CD14-positive monocyte (primary cell): ENCODE data around the gene SSBP3. TPM values are rescaled to one million over a fixed set of nuclear protein-coding genes. Genes with fewer than 3 reads are reported as not detected.

Experiments used
- DNase-seq, 3 donors: peaks; one replicate each; pipeline ENCODE4 v3.0.0-alpha.2; 2011 to 2022
- H2AFZ ChIP-seq: 2 replicates; pipeline ENCODE4 v1.6.0; 2012; ENCODE audit warnings: mild to moderate bottlenecking, low read depth, low read length, inconsistent platforms; ENCODE audit not compliant: insufficient read depth, poor library complexity, severe bottlenecking
- H3K27ac ChIP-seq, 2 donors: 1 replicate in 1 of 2; 2 replicates in 1 of 2; pipeline ENCODE4 v1.5.1; 2012 to 2013; ENCODE audit warnings: low read length in 2 of 2, control low read depth in 1 of 2, inconsistent platforms in 1 of 2, low read depth in 1 of 2, mild to moderate bottlenecking in 1 of 2
- H3K27me3 ChIP-seq, 2 donors: one replicate each; pipeline versions ENCODE4 v1.6.0 to v1.6.1; 2011 to 2013; ENCODE audit warnings: low read length in 2 of 2; ENCODE audit not compliant: control insufficient read depth in 2 of 2, insufficient read depth in 2 of 2
- H3K36me3 ChIP-seq, 2 donors: replicated peaks in 1 of 2; 1 replicate in 1 of 2; 2 replicates in 1 of 2; pipeline versions ENCODE4 v1.5.1 to v1.6.1; 2012 to 2013; ENCODE audit warnings: low read length in 2 of 2, control low read depth in 1 of 2, inconsistent platforms in 1 of 2, mild to moderate bottlenecking in 1 of 2; ENCODE audit not compliant: insufficient read depth in 2 of 2, control insufficient read depth in 1 of 2
- H3K4me1 ChIP-seq, 2 donors: 1 replicate in 1 of 2; 2 replicates in 1 of 2; pipeline versions ENCODE4 v1.5.1 to v1.6.1; 2012 to 2013; ENCODE audit warnings: low read length in 2 of 2, control low read depth in 1 of 2, inconsistent platforms in 1 of 2, mild to moderate bottlenecking in 1 of 2, moderate library complexity in 1 of 2; ENCODE audit not compliant: insufficient read depth in 2 of 2, control insufficient read depth in 1 of 2
- H3K4me2 ChIP-seq: replicated peaks from 2 replicates; pipeline ENCODE3; 2012; ENCODE audit warnings: low read length, moderate library complexity, mild to moderate bottlenecking; ENCODE audit not compliant: poor library complexity, severe bottlenecking; ENCODE audit errors: extremely low read depth
- H3K4me3 ChIP-seq, 3 experiments: fragments of 200-600 bp in 1 of 3; sonication (generic) in 1 of 3; replicated peaks in 1 of 3; 1 replicate in 2 of 3; 2 replicates in 1 of 3; pipeline ENCODE4 v1.5.1; 2011 to 2013; ENCODE audit warnings: low read length in 3 of 3, mild to moderate bottlenecking in 3 of 3, control low read depth in 2 of 3, low read depth in 2 of 3, inconsistent platforms in 1 of 3, moderate library complexity in 1 of 3
- H3K79me2 ChIP-seq: 2 replicates; pipeline ENCODE4 v1.6.0; 2012; ENCODE audit warnings: mild to moderate bottlenecking, control low read depth, inconsistent platforms, low read length, moderate library complexity; ENCODE audit not compliant: insufficient read depth
- H3K9ac ChIP-seq: 2 replicates; pipeline ENCODE4 v1.6.0; 2017; ENCODE audit warnings: low read length, mild to moderate bottlenecking; ENCODE audit not compliant: insufficient read depth, poor library complexity, severe bottlenecking
- H3K9me3 ChIP-seq, 2 donors: replicated peaks in 1 of 2; 1 replicate in 1 of 2; 2 replicates in 1 of 2; pipeline versions ENCODE4 v1.5.1 to v1.6.1; 2012 to 2013; ENCODE audit warnings: low read length in 2 of 2, control low read depth in 1 of 2; ENCODE audit not compliant: control insufficient read depth in 1 of 2, insufficient read depth in 1 of 2
- H4K20me1 ChIP-seq: 2 replicates; pipeline ENCODE4 v1.6.0; 2012; ENCODE audit warnings: mild to moderate bottlenecking, low read length, control low read depth, moderate library complexity; ENCODE audit not compliant: insufficient read depth
- H3K27ac Mint-ChIP-seq, 7 donors: one replicate each; pipeline ENCODE4 v1.8.0; 2020; ENCODE audit warnings: mild to moderate bottlenecking in 7 of 7, mixed read lengths in 7 of 7, moderate library complexity in 6 of 7, inconsistent platforms in 2 of 7
- H3K27me3 Mint-ChIP-seq, 3 donors: one replicate each; pipeline ENCODE4 v1.8.0; 2021 to 2022; ENCODE audit warnings: low read depth in 3 of 3, mild to moderate bottlenecking in 3 of 3, mixed read lengths in 3 of 3, moderate library complexity in 3 of 3, inconsistent platforms in 1 of 3
- H3K36me3 Mint-ChIP-seq, 2 donors: one replicate each; pipeline ENCODE4 v1.8.0; 2020; ENCODE audit warnings: mixed read lengths in 2 of 2, inconsistent platforms in 1 of 2, mild to moderate bottlenecking in 1 of 2
- H3K4me1 Mint-ChIP-seq: one replicate; pipeline ENCODE4 v1.8.0; 2020; ENCODE audit warnings: mild to moderate bottlenecking, mixed read lengths
- H3K4me3 Mint-ChIP-seq, 2 donors: one replicate each; pipeline ENCODE4 v1.8.0; 2020; ENCODE audit warnings: mild to moderate bottlenecking in 2 of 2, mixed read lengths in 2 of 2, moderate library complexity in 1 of 2
- H3K9me3 Mint-ChIP-seq, 7 donors: one replicate each; pipeline ENCODE4 v1.8.0; 2020 to 2022; ENCODE audit warnings: mixed read lengths in 7 of 7, mild to moderate bottlenecking in 6 of 7, moderate library complexity in 6 of 7, inconsistent platforms in 2 of 7
- CTCF ChIP-seq: fragments of 200-600 bp; IDR thresholded peaks from one replicate; pipeline ENCODE4 v1.8.0; 2022; ENCODE audit warnings: antibody characterized with exemption, mild to moderate bottlenecking
- WGBS: methylation state at CpG from one replicate; pipeline ENCODE4 v1.1.5; 2013; ENCODE audit warnings: missing lambda C conversion rate; ENCODE audit not compliant: insufficient coverage; 5-methylcytosine and 5-hydroxymethylcytosine counted together
- intact Hi-C, 2 donors: fragments of 100-400 bp; cut with micrococcal nuclease; formaldehyde crosslinking; loops; one replicate each; pipeline versions ENCODE4 v1.15.0 to v1.15.1; 2023
- polyA plus RNA-seq, 3 donors: library from polyadenylated mRNA; depleted of rRNA in 1 of 3; unstranded in 2 of 3; stranded (reverse) in 1 of 3; fragments of 300-500 nt in 2 of 3; fragments of >200 nt in 1 of 3; fragmentation: Illumina TruSeq in 2 of 3; gene quantifications; 1 replicate in 2 of 3; 2 replicates in 1 of 3; pipeline ENCODE4 v1.2.3, GENCODE V29; 2012 to 2021

The SSBP3 gene
- polyA plus RNA-seq, 3 donors: 4.1 to 30.7 (median 4.3) TPM

DNA sequence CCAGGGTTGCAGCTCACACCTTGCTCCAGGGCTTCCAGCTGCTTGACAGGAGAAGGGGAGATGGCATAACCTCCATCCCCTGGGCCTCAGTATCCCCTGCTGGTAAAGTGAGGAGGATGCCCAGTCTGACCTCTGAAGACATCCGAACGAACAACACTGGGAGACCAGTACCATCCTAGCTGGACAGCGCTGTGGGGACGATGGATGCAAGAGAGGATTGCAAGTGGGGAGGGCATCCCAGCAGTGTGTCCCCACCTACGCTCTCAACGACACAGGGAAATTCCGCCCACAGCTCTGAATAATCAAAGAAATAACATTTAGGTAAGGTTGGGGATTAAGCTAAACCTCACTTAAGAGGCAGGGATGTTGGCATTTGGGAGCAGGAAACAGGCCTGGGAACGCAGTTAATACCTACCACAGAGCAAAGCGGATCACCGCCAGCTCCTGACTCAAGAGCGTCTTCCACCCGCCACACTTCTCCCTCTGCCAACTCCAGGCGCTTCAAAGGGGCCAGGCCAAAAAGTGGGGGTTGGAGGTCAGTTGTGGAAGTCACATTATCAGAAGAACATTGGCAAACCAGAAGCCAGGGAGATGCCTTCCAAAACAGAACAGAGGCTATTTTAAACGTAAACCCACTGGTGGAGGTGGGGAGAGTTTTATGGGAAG is 47.6 kb downstream of the SSBP3 start:
- Mint-ChIP-seq H3K4me1 (peaks cover 21% of the 10 kb centered on the region), H3K4me3 (no peak overlapping the region), H3K27ac (no peak overlapping the region), H3K27me3 (peaks cover 2 to 19% (median 6%) of the 10 kb centered on the region in 3 donors), H3K9me3 (no peaks in the 10 kb centered on the region), H3K36me3 (peaks cover 25 to 26% of the 10 kb centered on the region in 2 donors)
- H3K4me2 ChIP-seq: no peak overlapping the region
- no peak overlapping the region for H2AFZ ChIP-seq
- H3K27me3 ChIP-seq: no peaks in the 10 kb centered on the region
- DNase-seq: no peak
- no peak overlapping the region for H3K9ac ChIP-seq
- H3K9me3 ChIP-seq: no peaks in the 10 kb centered on the region
- intact Hi-C loops: no loop called here
- H3K79me2 ChIP-seq: no peaks in the 10 kb centered on the region
- no peak overlapping the region for H3K4me3 ChIP-seq
- H3K27ac ChIP-seq: no peak overlapping the region
- WGBS: no CpG with 5 or more reads among the region's 14 CpGs
- no peak for TF ChIP-seq CTCF
- peaks cover 12 to 14% of the 10 kb centered on the region in 2 donors for H3K4me1 ChIP-seq
- peaks cover 0 to 14% of the 10 kb centered on the region in 2 donors for H3K36me3 ChIP-seq
- peaks cover 95% of the 10 kb centered on the region for H4K20me1 ChIP-seq

DNA sequence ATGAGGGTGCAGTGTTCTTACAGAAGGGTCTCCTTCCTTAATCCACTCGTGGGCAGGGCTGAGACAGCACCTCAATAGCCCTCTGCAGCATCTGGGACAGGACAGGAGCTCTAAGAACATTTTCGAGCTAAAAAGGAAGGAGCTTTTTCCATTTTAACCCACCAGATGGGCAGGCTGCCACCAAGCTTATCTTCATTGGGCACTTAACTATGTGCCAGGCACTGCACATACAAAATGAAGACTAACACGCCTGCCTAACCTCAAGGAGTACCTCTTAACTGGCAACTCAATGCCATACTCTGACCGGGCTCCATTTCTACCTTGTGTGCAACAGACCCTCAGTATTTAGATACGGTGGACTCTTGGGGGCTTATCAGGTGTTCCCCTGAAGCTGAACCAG is 48.2 kb downstream of the SSBP3 start:
- no peaks in the 10 kb centered on the region for H3K79me2 ChIP-seq
- no peak for TF ChIP-seq CTCF
- peaks cover 95% of the 10 kb centered on the region for H4K20me1 ChIP-seq
- intact Hi-C loops: no loop called here
- H3K9me3 ChIP-seq: no peaks in the 10 kb centered on the region
- Mint-ChIP-seq H3K36me3 (peaks cover 26 to 27% of the 10 kb centered on the region in 2 donors), H3K9me3 (no peaks in the 10 kb centered on the region), H3K27me3 (peaks cover 2 to 19% (median 6%) of the 10 kb centered on the region in 3 donors), H3K4me3 (no peak overlapping the region), H3K4me1 (peaks cover 21% of the 10 kb centered on the region), H3K27ac (peak overlapping the region in 1 of 7 donors; percentile 45)
- H3K9ac ChIP-seq: no peak overlapping the region
- WGBS: 50% methylated on average over 5 of the region's 5 CpGs
- peaks cover 0 to 14% of the 10 kb centered on the region in 2 donors for H3K36me3 ChIP-seq
- no peak overlapping the region for H2AFZ ChIP-seq
- no peak overlapping the region for H3K4me3 ChIP-seq
- no peak overlapping the region for H3K27ac ChIP-seq
- H3K27me3 ChIP-seq: no peaks in the 10 kb centered on the region
- DNase-seq: no peak
- H3K4me2 ChIP-seq: no peak overlapping the region
- peaks cover 12 to 14% of the 10 kb centered on the region in 2 donors for H3K4me1 ChIP-seq
